LNCaP clone FGC (cell line): Measurements from ENCODE around the gene CBLIF.
"Not testable (repeated sequence)": the region's sequence is repeated elsewhere in the genome, so short reads cannot be mapped to it uniquely, and the experiment has no call there.

ENCODE experiments used
- DNase-seq: peaks from one replicate; pipeline ENCODE4 v3.0.0-alpha.2; 2011; ENCODE audit warnings: low read depth
- H3K4me3 ChIP-seq: 2 replicates; pipeline ENCODE4 v1.5.1; 2011; ENCODE audit warnings: mild to moderate bottlenecking, low read depth, low read length, control low read depth
- CTCF ChIP-seq: IDR thresholded peaks from 2 replicates; pipeline ENCODE4 v1.5.1; 2012; ENCODE audit warnings: mild to moderate bottlenecking; ENCODE audit not compliant: control insufficient read depth, insufficient read depth; ENCODE audit errors: extremely low read depth

Gene CBLIF

DNA sequence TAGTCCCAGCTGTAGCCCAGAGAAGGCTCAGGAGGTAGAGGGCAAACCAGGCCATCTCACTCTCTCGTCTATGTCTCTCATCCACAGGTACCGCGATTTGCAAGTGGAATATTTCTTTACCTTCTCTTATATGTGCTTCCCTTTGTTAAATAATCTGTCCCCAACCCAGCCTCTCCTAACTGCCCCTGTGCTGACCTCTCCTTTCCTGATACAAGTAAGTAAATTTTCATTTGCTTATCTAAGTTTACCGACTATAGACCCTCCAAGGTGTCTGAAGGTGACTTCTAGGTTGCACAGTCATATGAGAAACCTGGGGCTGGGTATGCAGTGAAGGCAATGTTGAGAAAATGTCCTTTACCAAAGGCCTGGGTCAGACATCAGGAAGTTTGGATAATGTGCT lies at the start of gene CBLIF:
CBLIF (minus strand) TSS at position 101 of the 400 bp plus-strand sequence; CDS start at position 55, 46 bp downstream.
- no peak for TF ChIP-seq CTCF

DNA sequence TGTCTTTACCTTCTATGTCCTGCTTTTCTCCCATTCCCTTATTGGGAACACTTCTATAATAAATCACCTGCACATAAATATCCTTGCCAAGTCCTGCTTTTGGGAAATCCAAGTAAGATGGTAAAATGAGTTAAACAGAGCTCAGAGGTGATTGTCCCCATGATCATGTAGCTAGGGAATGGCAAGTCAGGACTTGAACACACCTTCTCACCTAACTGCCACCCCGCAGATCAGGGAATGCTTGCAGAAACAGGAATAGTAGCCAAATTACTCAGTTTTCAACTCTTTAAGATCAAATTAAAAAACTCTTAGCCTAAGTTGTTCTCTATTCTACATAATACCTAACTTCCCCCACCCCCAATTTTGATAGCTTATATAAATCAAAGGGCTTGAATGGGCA lies 49.3 kb upstream of the CBLIF start:
- no peak overlapping the region for H3K4me3 ChIP-seq
- no peak for DNase-seq
- TF ChIP-seq CTCF, result no peak

More for the DNA sequence above, at the start of gene CBLIF:
- no peak for DNase-seq
- no peak within 1 kb of the TSS for H3K4me3 ChIP-seq

DNA sequence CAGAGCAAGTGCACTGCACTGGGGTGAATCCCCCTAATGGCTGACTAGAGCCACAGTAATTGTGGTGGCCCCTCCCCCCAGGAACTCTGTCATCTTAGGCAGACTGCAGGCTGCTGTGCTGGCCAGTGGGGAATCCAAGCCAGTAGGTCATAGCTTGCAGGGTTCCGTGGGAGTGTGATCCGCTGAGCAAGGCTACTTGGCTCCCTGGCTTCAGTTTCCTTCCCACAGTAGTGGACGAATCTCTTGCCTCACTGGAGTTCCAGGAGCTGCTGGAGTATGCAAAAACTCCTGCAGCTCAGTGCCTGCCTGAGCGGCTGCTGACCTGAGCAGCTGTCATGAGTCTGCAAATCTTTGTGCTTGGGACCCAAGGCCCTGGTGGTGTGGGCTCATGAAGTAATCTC lies 46.5 kb upstream of the CBLIF start:
- H3K4me3 ChIP-seq, result no peak overlapping the region
- DNase-seq, result no peak
- no peak for TF ChIP-seq CTCF

DNA sequence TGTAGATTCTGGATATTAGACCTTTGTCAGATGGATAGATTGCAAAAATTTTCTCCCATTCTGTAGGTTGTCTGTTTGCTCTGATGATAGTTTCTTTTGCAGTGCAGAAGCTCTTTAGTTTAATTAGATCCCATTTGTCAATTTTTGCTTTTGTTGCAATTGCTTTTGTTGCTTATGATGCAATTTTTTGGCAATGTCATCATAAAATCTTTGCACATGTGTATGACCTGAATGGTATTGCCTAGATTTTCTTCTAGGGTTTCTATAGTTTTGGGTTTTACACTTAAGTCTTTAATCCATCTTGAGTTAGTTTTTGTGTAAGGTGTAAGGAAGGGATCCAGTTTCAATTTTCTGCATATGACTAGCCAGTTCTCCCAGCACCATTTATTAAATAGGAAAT lies 41.9 kb upstream of the CBLIF start:
- not testable (repeated sequence) for DNase-seq, H3K4me3 ChIP-seq

DNA sequence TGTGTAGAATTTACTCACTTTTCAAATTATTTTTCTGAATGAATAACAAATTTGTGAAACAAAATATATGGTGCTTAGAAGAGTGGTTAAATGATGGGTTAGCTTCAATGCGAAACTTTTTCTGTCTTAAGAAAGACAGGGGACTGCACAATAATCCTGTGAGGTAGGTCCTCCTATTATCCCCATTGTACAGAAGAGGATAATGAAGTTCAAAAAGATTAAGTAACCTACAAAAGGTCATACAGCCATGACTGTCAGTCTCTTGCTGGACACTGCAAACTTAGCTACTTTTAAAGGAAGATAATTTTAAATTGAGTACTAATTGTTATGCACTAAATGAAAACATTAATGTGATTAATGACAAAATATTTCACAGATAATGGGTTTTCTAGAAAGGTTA lies 38.3 kb upstream of the CBLIF start:
- no peak for DNase-seq
- TF ChIP-seq CTCF, result no peak
- H3K4me3 ChIP-seq, result no peak overlapping the region

DNA sequence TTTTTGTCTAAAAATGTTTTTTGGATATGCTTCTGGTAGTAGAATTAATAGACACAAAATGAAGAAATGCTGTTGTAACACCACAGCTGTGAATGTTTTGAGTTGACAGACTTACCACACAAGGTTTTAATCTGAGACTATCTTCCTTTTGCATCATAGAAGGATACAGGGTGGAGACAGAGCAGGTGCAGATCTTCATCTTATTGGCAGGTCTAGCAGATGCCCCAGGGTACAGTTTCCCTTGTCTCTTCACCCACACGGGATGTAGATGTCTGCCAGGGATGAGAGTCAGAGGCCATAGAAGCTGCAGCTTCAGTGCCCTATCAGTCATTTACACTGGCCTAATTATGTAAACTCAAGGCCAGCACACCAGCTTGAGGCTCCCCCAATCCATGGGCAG lies 34.3 kb upstream of the CBLIF start:
- DNase-seq, result no peak
- TF ChIP-seq CTCF, result no peak
- no peak overlapping the region for H3K4me3 ChIP-seq

DNA sequence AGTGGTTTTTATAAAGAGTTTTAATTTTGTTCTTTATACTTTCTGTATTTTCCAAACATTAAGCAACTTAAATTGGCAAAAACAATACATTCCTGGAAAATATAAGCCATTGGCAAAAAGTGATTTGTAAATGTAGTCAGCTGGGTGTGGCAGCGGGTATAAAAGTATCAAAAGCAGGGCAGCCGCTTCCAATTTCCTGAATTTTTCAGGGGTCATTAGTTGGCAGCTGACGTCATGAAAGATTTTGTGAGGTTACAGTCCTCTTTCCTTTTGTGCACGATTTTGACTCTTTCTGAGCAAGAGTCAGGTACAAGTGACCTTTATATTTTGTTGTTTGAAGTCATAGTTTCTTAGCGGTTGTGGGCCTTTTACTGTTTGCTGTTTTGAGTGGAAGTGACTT lies 33.3 kb upstream of the CBLIF start, which contains the start of gene OOSP3:
OOSP3 (plus strand) TSS at position 208 of the 400 bp plus-strand sequence; CDS start at position 235, 27 bp downstream.
- no peak within 1 kb of the TSS for H3K4me3 ChIP-seq

More for the DNA sequence above, 33.3 kb upstream of the CBLIF start, which contains the start of gene OOSP3:
- DNase-seq, result no peak
- TF ChIP-seq CTCF, result no peak
